ENCODE data around the gene SLC41A1.
"Not testable (repeated sequence)": the region's sequence is repeated elsewhere in the genome, so short reads cannot be mapped to it uniquely, and the experiment has no call there.

The SLC41A1 gene

DNA sequence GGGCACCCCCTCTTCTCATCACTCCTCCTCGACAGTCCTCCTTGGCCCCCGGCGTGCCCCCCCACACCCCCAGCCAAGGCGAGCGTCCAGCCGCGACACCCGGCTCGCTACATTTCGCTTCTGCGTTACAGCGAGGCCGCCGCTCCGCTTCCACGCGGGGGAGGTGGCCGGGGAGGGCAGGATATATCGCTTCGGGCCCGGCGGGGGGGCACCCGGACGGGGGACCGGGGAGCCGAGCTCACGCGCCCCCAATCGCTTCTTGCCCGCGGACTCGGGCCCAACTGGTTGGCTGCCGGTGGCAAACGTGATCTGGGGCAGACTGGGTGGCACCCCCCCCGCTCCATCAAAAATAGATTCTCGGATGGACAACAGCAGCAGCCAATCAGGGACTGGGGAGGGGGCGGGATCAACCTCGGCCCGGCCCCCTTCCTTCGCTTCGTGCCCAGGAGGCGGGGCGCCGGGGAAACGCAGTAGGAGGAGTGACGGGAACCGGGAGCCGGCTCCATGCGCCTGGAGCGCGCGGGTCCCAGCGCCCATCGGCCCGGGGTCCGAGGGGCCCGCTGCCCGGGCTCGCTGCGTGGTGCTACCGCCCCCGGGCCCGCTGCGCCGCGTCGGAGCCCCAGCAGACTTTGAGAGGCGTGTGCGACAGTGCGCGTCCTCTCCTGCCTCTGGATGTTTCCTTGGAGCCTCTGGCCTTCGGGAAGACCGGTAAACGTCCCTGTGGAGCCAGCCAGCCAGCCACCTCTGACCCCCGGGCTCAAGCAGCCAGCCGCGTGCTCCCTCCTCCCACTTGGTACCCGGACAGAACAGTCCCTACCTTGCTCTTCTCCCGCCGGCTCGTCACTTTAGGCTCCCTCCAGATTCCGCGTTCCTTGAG lies at the start of gene SLC41A1:
SLC41A1 (minus strand) TSS at position 321 of the 877 bp plus-strand sequence. CDS start 2,757 bp downstream, outside the sequence.
- peak; percentile 90 for DNase-seq

GRCh38 chr1:205861540-205861939 lies 48.5 kb upstream of the SLC41A1 start:
- no peak for DNase-seq

GRCh38 chr1:205858141-205858961 lies 45.4 kb upstream of the SLC41A1 start:
- DNase-seq = no peak

DNA sequence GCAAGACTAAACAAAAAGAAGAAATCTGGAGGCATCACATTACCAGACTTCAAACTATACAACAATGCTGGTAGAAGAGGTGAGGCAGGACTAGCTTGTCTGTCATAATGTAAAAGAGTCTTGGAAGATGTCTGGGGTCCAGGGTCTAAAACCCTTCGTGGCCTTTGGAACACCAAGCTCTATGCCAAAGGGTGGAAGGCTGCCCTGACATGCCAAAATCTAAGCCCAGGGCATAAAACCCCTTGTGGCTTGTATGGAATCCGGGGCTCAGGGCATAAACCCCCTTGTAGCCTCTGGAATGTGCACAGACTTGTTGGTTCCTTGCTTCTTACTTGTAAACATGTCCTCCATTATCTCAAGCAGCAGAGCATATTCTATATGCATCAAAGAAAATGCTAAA lies 44.5 kb upstream of the SLC41A1 start:
- not testable (repeated sequence) for DNase-seq

GRCh38 chr1:205856433-205856832 lies 43.4 kb upstream of the SLC41A1 start:
- no peak for DNase-seq

GRCh38 chr1:205852969-205853368 lies 40.0 kb upstream of the SLC41A1 start:
- no peak for DNase-seq

DNA sequence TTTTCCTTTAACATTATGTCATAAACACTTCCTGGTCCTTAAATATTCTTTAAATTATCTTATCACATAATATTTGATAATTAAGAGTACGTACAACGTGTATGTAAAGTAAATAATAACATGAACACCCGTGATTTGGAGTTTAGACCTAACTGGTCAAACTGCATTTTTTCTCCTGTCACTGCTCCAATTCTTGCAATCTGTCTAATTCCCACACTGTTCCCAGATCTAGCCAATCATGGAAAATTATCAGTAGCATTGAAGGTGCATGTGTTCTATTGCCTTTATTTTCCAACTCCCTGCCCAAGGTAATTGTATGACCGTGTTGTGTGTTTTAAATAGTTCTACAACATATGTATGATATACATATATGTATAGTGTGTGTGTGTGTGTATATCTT lies 39.0 kb upstream of the SLC41A1 start:
- DNase-seq = no peak

GRCh38 chr1:205849619-205850355 lies 36.8 kb upstream of the SLC41A1 start, which contains the start of gene PM20D1:
Gene PM20D1, minus strand, starts transcription at chr1:205850132. Its CDS starts 60 bp downstream, at chr1:205850072.
- peak; percentile 69 for DNase-seq

GRCh38 chr1:205843036-205843859 lies 30.2 kb upstream of the SLC41A1 start:
- no peak for DNase-seq

DNA sequence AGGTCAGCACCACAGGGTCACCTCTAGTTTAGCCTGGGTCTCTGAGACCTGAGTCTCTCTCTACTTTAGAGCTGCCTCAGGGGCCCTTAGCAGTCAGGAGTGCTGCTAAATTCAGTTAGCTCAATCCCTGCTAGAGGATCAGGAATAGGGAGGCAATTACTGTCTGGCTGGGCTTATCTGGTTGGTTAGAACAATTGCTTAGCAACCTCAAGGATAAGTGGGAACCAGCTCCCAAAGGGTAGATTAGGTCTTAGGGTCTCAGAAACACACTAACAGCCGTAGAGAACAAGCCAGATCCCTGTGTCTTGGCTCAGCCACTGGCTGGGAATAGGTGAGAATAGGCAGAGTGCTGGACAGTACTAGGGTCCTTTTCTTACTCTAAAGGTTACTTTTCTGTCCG lies 29.2 kb upstream of the SLC41A1 start:
- DNase-seq = no peak

DNA sequence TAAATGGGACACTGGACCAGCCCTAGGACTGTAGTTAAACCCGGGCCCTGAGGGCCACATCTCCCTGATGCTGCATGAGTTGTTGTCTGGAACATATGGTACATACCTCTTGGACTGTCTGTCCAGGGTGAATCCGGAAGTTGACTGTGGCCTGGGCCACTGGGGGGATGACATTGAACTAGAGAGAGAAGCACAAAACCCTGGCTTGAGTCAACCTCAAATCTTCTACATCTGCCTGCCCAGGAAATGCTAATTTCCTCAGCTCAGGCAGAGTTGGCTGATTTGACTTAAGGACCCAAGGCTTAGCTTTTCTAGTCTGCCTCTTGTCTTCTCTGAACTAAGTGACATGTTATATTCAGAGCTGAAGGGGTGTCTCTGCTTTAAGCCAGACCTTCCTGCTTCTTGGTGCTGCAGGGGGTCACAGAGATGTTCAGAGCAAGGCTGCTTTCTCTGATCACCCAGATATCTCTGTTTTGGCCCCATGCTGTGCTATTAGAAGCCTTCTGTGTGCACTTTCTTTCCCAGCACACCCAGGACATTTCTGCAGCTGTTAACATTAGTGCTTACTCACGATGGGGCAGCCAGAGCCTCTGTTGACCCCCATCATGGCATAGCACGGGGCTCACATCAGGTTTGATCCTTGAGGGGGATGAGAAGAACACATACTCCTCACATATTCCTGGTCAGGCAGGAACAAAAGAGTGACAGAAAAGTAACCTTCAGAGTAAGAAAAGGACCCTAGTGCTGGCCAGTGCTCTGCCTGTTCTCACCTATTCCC lies 27.3 kb upstream of the SLC41A1 start:
- DNase-seq = no peak

- no peak for DNase-seq
Observed at GRCh38 chr1:205837382-205837970, 24.5 kb upstream of the SLC41A1 start.

- no peak for DNase-seq
Observed at GRCh38 chr1:205834751-205835150, 21.8 kb upstream of the SLC41A1 start.

GRCh38 chr1:205832326-205832751 lies 19.3 kb upstream of the SLC41A1 start:
- no peak for DNase-seq

GRCh38 chr1:205827623-205828022 lies 14.6 kb upstream of the SLC41A1 start:
- DNase-seq = no peak

GRCh38 chr1:205826995-205827394 lies 14.0 kb upstream of the SLC41A1 start:
- no peak for DNase-seq

GRCh38 chr1:205826016-205826806 lies 13.2 kb upstream of the SLC41A1 start:
- DNase-seq = no peak

GRCh38 chr1:205824180-205824579 lies 11.2 kb upstream of the SLC41A1 start:
- DNase-seq = no peak

DNA sequence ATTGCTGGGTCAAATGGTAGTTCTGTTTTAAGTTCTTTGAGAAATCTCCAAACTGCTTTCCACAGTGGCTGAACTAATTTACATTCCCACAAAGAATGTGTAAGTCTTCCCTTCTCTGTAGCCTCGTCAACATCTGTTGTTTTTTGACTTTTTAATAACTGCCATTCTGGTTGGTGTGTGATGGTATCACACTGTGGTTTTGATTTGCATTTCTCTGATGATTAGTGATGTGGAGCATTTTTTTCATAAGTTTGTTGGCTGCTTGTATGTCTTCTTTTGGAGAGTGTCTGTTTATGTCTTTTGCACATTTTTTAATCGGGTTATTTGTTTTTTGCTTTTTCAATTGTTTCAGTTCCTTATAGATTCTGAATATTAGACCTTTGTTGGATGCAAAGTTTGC lies 10.3 kb upstream of the SLC41A1 start:
- not testable (repeated sequence) for DNase-seq

DNA sequence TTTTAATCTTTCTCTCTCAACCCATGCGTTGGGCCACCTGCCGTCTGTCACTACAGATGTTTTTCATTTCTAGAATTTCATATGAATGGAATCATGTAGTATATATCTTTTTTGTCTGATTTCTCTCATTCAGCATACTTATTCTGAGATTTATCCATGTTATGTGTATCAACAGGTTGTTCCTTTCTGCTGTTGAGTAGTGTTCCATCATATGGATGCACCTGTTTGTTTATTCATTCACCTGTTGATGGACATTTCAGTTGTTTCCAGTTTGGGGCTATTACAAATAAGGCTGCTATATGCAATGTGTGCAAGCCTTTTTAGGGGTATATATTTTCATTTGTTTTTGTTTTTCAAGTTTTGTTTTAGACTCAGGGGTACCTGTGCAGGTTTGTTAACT lies 9.4 kb upstream of the SLC41A1 start:
- no peak for DNase-seq
